GM10266 (cell line): ENCODE data around the gene TBC1D24.

Source experiments
- DNase-seq: peaks from one replicate; pipeline ENCODE4 v3.0.0; 2012; ENCODE audit errors: extremely low spot score
- TF ChIP-seq, protein P1 (sequence below): IDR thresholded peaks from 2 replicates; pipeline ENCODE4 v1.5.1; 2012; ENCODE audit warnings: mild to moderate bottlenecking, low read depth; ENCODE audit not compliant: control insufficient read depth, insufficient read depth; ENCODE audit errors: missing control alignments

Gene TBC1D24

GRCh38 chr16:2465653-2466415 is 9.1 kb upstream of the TBC1D24 start:
- no peak for DNase-seq
- TF ChIP-seq, protein P1, sequence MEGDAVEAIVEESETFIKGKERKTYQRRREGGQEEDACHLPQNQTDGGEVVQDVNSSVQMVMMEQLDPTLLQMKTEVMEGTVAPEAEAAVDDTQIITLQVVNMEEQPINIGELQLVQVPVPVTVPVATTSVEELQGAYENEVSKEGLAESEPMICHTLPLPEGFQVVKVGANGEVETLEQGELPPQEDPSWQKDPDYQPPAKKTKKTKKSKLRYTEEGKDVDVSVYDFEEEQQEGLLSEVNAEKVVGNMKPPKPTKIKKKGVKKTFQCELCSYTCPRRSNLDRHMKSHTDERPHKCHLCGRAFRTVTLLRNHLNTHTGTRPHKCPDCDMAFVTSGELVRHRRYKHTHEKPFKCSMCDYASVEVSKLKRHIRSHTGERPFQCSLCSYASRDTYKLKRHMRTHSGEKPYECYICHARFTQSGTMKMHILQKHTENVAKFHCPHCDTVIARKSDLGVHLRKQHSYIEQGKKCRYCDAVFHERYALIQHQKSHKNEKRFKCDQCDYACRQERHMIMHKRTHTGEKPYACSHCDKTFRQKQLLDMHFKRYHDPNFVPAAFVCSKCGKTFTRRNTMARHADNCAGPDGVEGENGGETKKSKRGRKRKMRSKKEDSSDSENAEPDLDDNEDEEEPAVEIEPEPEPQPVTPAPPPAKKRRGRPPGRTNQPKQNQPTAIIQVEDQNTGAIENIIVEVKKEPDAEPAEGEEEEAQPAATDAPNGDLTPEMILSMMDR: peak; percentile 38

- TF ChIP-seq, protein P1: no peak
- no peak for DNase-seq
Observed at GRCh38 chr16:2466667-2467527, 8.0 kb upstream of the TBC1D24 start.

GRCh38 chr16:2467528-2468232 is 7.2 kb upstream of the TBC1D24 start:
- TF ChIP-seq, protein P1: peak; percentile 27

DNA sequence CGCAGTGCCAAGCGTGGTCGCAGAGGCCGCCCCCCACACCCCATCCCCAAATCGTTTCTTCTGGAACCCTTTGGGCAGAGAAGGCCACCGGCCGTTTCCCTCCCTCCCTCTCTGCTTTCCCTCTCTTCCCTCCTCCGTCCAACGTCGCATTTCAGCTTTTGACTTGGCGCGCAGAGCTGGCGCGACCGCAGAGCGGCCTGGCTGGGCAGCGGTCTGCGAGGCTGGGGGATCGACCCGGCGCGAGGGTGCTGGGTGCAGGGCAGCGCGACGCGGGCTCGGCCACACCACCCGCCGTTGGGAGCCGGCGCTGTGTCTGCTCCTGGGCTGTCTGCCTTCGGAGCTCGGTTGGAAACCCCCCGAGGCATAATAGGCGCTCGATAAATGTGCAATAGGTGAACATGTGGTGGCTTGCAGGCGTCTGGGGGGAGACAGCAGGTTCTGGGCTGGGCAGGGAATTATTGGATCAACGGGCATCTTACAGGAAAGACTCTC is 6.6 kb upstream of the TBC1D24 start:
- DNase-seq: peak; percentile 73
- TF ChIP-seq, protein P1: no peak

More at GRCh38 chr16:2467528-2468232, 7.2 kb upstream of the TBC1D24 start:
- peak; percentile 84 for DNase-seq

DNA sequence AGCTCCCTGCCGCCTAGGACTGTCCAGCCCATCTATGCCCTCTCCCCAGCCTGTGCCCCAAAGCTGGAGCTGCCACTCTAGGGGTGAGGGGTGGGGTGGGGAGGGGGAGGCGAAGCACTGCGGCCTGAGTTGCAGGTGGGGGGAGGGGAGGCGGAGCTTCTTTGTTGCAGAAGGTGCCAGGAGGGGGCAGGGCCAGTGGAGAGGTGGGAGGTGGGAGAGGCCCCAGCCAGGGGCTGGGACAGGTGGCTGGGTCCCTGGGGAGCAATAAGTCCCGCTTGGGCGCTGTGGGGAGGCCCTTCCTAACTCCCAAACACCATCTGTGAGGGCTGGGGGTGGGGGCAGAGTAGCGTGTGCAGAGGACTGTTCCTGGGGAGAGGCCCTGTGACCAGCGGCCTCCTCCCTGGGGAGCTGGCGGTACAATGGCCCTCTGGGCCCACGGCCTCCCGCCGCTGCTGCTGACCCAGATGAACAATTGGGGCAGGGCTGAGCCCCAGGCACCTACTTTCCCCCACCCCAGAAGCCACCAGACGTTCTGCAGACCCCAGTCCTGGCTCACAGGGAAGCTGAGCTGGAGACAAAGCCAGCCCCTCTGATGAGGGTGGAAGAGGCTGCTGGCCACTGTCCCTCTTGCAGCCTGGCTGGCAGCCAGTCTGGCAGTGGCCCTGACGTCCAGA is 6.1 kb upstream of the TBC1D24 start:
- TF ChIP-seq, protein P1: no peak
- DNase-seq: peak; percentile 88

GRCh38 chr16:2469399-2470233 is 5.3 kb upstream of the TBC1D24 start:
- TF ChIP-seq, protein P1: no peak
- peak; percentile 43 for DNase-seq
